H9 (cell line): Measurements from ENCODE around the gene REEP1. TPM values are rescaled to one million over a fixed set of nuclear protein-coding genes. Genes with fewer than 3 reads are reported as not detected.
A peak's percentile ranks its signal among the peaks of the same experiment; 100 is the strongest.

Experiments used
- DNase-seq: peaks from one replicate; pipeline ENCODE4 v3.0.0-alpha.2; 2017
- H2AFZ ChIP-seq: one replicate; pipeline ENCODE4 v1.6.1; 2013; ENCODE audit warnings: mild to moderate bottlenecking, low read length, control low read depth, moderate library complexity
- H2AK5ac ChIP-seq: 2 replicates; pipeline ENCODE4 v1.6.1; 2013; ENCODE audit warnings: low read length, control low read depth, mixed read lengths; ENCODE audit not compliant: insufficient read length
- H2BK120ac ChIP-seq: one replicate; pipeline ENCODE4 v1.6.1; 2013; ENCODE audit warnings: low read depth, mild to moderate bottlenecking, low read length, control low read depth, inconsistent platforms; ENCODE audit not compliant: poor library complexity, severe bottlenecking
- H2BK12ac ChIP-seq: 2 replicates; pipeline ENCODE4 v1.6.1; 2013; ENCODE audit warnings: low read length, control low read depth, mixed read lengths, low read depth; ENCODE audit not compliant: insufficient read length
- H2BK15ac ChIP-seq: 2 replicates; pipeline ENCODE4 v1.6.1; 2013; ENCODE audit warnings: low read depth, low read length, control low read depth
- H2BK20ac ChIP-seq: one replicate; pipeline ENCODE4 v1.6.1; 2013; ENCODE audit warnings: low read depth, mild to moderate bottlenecking, low read length, control low read depth, inconsistent platforms; ENCODE audit not compliant: poor library complexity, severe bottlenecking
- H2BK5ac ChIP-seq: 2 replicates; pipeline ENCODE4 v1.6.1; 2013; ENCODE audit warnings: low read length, control low read depth, mixed read lengths; ENCODE audit not compliant: insufficient read length
- H3K14ac ChIP-seq: 2 replicates; pipeline ENCODE4 v1.6.1; 2013; ENCODE audit warnings: low read length, control low read depth; ENCODE audit not compliant: insufficient read depth
- H3K18ac ChIP-seq: 2 replicates; pipeline ENCODE4 v1.6.1; 2013; ENCODE audit warnings: low read depth, mild to moderate bottlenecking, mixed read lengths, low read length, control low read depth; ENCODE audit not compliant: insufficient read length
- H3K23ac ChIP-seq: 2 replicates; pipeline ENCODE4 v1.6.1; 2013; ENCODE audit warnings: low read length, control low read depth, mixed read lengths, low read depth; ENCODE audit not compliant: insufficient read length
- H3K23me2 ChIP-seq: 2 replicates; pipeline ENCODE4 v1.6.1; 2013; ENCODE audit warnings: low read depth, mild to moderate bottlenecking, mixed read lengths, low read length, control low read depth; ENCODE audit not compliant: insufficient read length, poor library complexity, severe bottlenecking
- H3K27ac ChIP-seq: 2 replicates; pipeline ENCODE4 v1.5.1; 2013; ENCODE audit warnings: low read length, control low read depth, mixed read lengths, low read depth; ENCODE audit not compliant: insufficient read length
- H3K27me3 ChIP-seq: 2 replicates; pipeline ENCODE4 v1.6.1; 2013; ENCODE audit warnings: low read length, control low read depth, inconsistent platforms; ENCODE audit not compliant: insufficient read depth
- H3K4ac ChIP-seq: 2 replicates; pipeline ENCODE4 v1.6.1; 2013; ENCODE audit warnings: low read depth, mild to moderate bottlenecking, control low read depth, inconsistent platforms, low read length, moderate library complexity
- H3K4me1 ChIP-seq: 2 replicates; pipeline ENCODE4 v1.6.1; 2013; ENCODE audit warnings: low read length, control low read depth, inconsistent platforms; ENCODE audit not compliant: insufficient read depth
- H3K4me2 ChIP-seq: 2 replicates; pipeline ENCODE4 v1.6.1; 2013; ENCODE audit warnings: low read length, control low read depth, mixed read lengths; ENCODE audit not compliant: insufficient read length, insufficient read depth
- H3K56ac ChIP-seq: 2 replicates; pipeline ENCODE4 v1.6.1; 2013; ENCODE audit warnings: low read depth, mild to moderate bottlenecking, mixed read lengths, low read length, control low read depth; ENCODE audit not compliant: insufficient read length
- H3K79me1 ChIP-seq: 2 replicates; pipeline ENCODE4 v1.6.1; 2013; ENCODE audit warnings: low read depth, mild to moderate bottlenecking, moderate library complexity, low read length, control low read depth, inconsistent platforms; ENCODE audit not compliant: insufficient read depth, poor library complexity, severe bottlenecking
- H3K79me2 ChIP-seq: 2 replicates; pipeline ENCODE4 v1.6.1; 2013; ENCODE audit warnings: low read length, control low read depth, inconsistent platforms; ENCODE audit not compliant: insufficient read depth
- H3K9ac ChIP-seq: 2 replicates; pipeline ENCODE4 v1.6.1; 2013; ENCODE audit warnings: low read length, control low read depth, mixed read lengths; ENCODE audit not compliant: insufficient read length; ENCODE audit errors: extremely low read depth
- H3K9me3 ChIP-seq: one replicate; pipeline ENCODE4 v1.6.1; 2013; ENCODE audit warnings: low read depth, low read length, inconsistent platforms; ENCODE audit not compliant: control insufficient read depth
- H3T11ph ChIP-seq: one replicate; pipeline ENCODE4 v1.6.1; 2013; ENCODE audit warnings: mild to moderate bottlenecking, low read length, control low read depth, inconsistent platforms
- H4K20me1 ChIP-seq: one replicate; pipeline ENCODE4 v1.6.1; 2013; ENCODE audit not compliant: control insufficient read depth, insufficient read length, insufficient read depth
- H4K5ac ChIP-seq: 2 replicates; pipeline ENCODE4 v1.6.1; 2013; ENCODE audit warnings: low read depth, mild to moderate bottlenecking, mixed read lengths, low read length, control low read depth; ENCODE audit not compliant: insufficient read length
- H4K8ac ChIP-seq: replicated peaks from 2 replicates; pipeline ENCODE4 v1.6.1; 2013; ENCODE audit warnings: low read length, control low read depth, mixed read lengths, low read depth; ENCODE audit not compliant: insufficient read length
- H4K91ac ChIP-seq: 2 replicates; pipeline ENCODE4 v1.6.1; 2013; ENCODE audit warnings: low read depth, mild to moderate bottlenecking, moderate library complexity, mixed read lengths, low read length, control low read depth; ENCODE audit not compliant: insufficient read length
- H3K27ac Mint-ChIP-seq, 3 experiments: 2 replicates in 2 of 3; 3 replicates in 1 of 3; pipeline ENCODE4 v1.8.0; 2020 to 2021; ENCODE audit warnings: mixed read lengths in 3 of 3, mild to moderate bottlenecking in 1 of 3, moderate library complexity in 1 of 3
- H3K27me3 Mint-ChIP-seq: 2 replicates; pipeline ENCODE4 v1.8.0; 2021; ENCODE audit warnings: low read depth, mild to moderate bottlenecking, moderate library complexity, mixed read lengths
- H3K36me3 Mint-ChIP-seq, 3 experiments: 2 replicates in 2 of 3; 3 replicates in 1 of 3; pipeline ENCODE4 v1.8.0; 2020 to 2021; ENCODE audit warnings: low read depth in 3 of 3, mixed read lengths in 3 of 3; ENCODE audit not compliant: insufficient read depth in 1 of 3
- H3K4me1 Mint-ChIP-seq, 2 experiments: 2 replicates each; pipeline ENCODE4 v1.8.0; 2020; ENCODE audit warnings: mixed read lengths in 2 of 2
- H3K4me3 Mint-ChIP-seq, 2 experiments: 2 replicates in 1 of 2; 3 replicates in 1 of 2; pipeline ENCODE4 v1.8.0; 2020 to 2021; ENCODE audit warnings: mild to moderate bottlenecking in 2 of 2, mixed read lengths in 2 of 2, moderate library complexity in 1 of 2
- H3K9me3 Mint-ChIP-seq, 2 experiments: 2 replicates in 1 of 2; 3 replicates in 1 of 2; pipeline ENCODE4 v1.8.0; 2020; ENCODE audit warnings: mild to moderate bottlenecking in 2 of 2, mixed read lengths in 2 of 2, moderate library complexity in 1 of 2
- CTCF ChIP-seq: fragments of 200-600 bp; sonication (generic); conservative IDR thresholded peaks from 3 replicates; pipeline ENCODE4 v1.8.0; 2021; ENCODE audit warnings: antibody characterized with exemption, mild to moderate bottlenecking
- WGBS: extraction: QIAGEN DNeasy Blood & Tissue Kit; methylation state at CpG from one replicate; pipeline ENCODE4 v1.1.7; 2013; ENCODE audit warnings: missing lambda C conversion rate, low lambda C conversion rate, mixed read lengths; ENCODE audit not compliant: insufficient read length; ENCODE audit errors: extremely low coverage; 5-methylcytosine and 5-hydroxymethylcytosine counted together
- total RNA-seq: library from RNA; stranded (reverse); gene quantifications from 2 replicates; pipeline ENCODE4 v1.2.1, GENCODE V29; 2021

REEP1 gene
- total RNA-seq, 1 experiment from 2014 or later, result 1.3 TPM

GRCh38 chr2:86253424-86253823 lies 84.0 kb downstream of the REEP1 start:
- H2BK120ac ChIP-seq, result no peak overlapping the region
- no peak overlapping the region for H3K14ac ChIP-seq
- no peaks in the 10 kb centered on the region for H4K20me1 ChIP-seq
- WGBS, result no CpG with 5 or more reads among the region's 6 CpGs
- no peaks in the 10 kb centered on the region for H3K9me3 ChIP-seq
- H3K9me3 Mint-ChIP-seq, result no peaks in the 10 kb centered on the region; a peak in 1 of 5 replicates
- H3K23ac ChIP-seq, result no peak overlapping the region
- peaks cover 26 to 33% of the 10 kb centered on the region in 2 experiments for H3K4me1 Mint-ChIP-seq
- H3K36me3 Mint-ChIP-seq, result no peaks in the 10 kb centered on the region
- H3K18ac ChIP-seq, result no peak overlapping the region
- H3K4me1 ChIP-seq, result peaks cover 4% of the 10 kb centered on the region; the same call in 1 of the 2 replicates
- H3K79me1 ChIP-seq, result no peaks in the 10 kb centered on the region
- H3K56ac ChIP-seq, result no peak overlapping the region
- no peaks in the 10 kb centered on the region for H3K27me3 ChIP-seq
- no peak overlapping the region for H3K4me2 ChIP-seq
- no peak overlapping the region for H2BK5ac ChIP-seq
- no peak for DNase-seq
- no peak overlapping the region for H4K8ac ChIP-seq
- peak overlapping the region in 1 of 3 experiments; percentile 23; a peak in 1 of 7 replicates for H3K27ac Mint-ChIP-seq
- TF ChIP-seq CTCF, result no peak
- H2BK20ac ChIP-seq, result no peak overlapping the region
- no peaks in the 10 kb centered on the region for H3K23me2 ChIP-seq
- no peaks in the 10 kb centered on the region; the same call in 1 of the 2 replicates for H3K27me3 Mint-ChIP-seq
- H3K79me2 ChIP-seq, result no peaks in the 10 kb centered on the region
- H3K27ac ChIP-seq, result no peak overlapping the region
- H3T11ph ChIP-seq, result no peak overlapping the region
- H2AFZ ChIP-seq, result no peak overlapping the region
- no peak overlapping the region for H2AK5ac ChIP-seq
- no peak overlapping the region for H3K4ac ChIP-seq
- H3K4me3 Mint-ChIP-seq, result no peak overlapping the region
- H4K91ac ChIP-seq, result no peak overlapping the region
- H2BK15ac ChIP-seq, result 0 out of 2 replicates have a peak overlapping the region, but pooled peaks have one; percentile 65
- no peak overlapping the region for H3K9ac ChIP-seq
- H2BK12ac ChIP-seq, result no peak overlapping the region
- no peak overlapping the region for H4K5ac ChIP-seq
